OCI-LY1 (cell line): Measurements from ENCODE around the gene HTR1D.

ENCODE experiments used
- H2AFZ ChIP-seq: fragments of 200-600 bp; sonication (generic), shearing (Covaris generic); 2 replicates; pipeline ENCODE4 v1.6.0; 2014; ENCODE audit warnings: antibody characterized with exemption, mild to moderate bottlenecking, low read length
- H3F3A ChIP-seq: fragments of 200-600 bp; sonication (generic), shearing (Covaris generic); 2 replicates; pipeline ENCODE4 v1.6.0; 2014; ENCODE audit warnings: mild to moderate bottlenecking, antibody characterized with exemption, low read length, moderate library complexity; ENCODE audit not compliant: insufficient read depth
- H3K27ac ChIP-seq: fragments of 200-600 bp; sonication (generic); 2 replicates; pipeline ENCODE4 v1.5.1; 2014; ENCODE audit warnings: low read length, mixed run types, mild to moderate bottlenecking, low read depth; ENCODE audit not compliant: poor library complexity, severe bottlenecking
- H3K27me3 ChIP-seq: fragments of 200-600 bp; sonication (generic); 2 replicates; pipeline ENCODE4 v1.6.0; 2014; ENCODE audit warnings: antibody characterized with exemption, mild to moderate bottlenecking, low read length, moderate library complexity; ENCODE audit not compliant: insufficient read depth
- H3K36me3 ChIP-seq: fragments of 200-600 bp; sonication (generic); 2 replicates; pipeline ENCODE4 v1.6.1; 2014; ENCODE audit warnings: mild to moderate bottlenecking, antibody characterized with exemption, low read length, moderate library complexity, mixed read lengths; ENCODE audit not compliant: insufficient read depth
- H3K4me1 ChIP-seq: fragments of 200-600 bp; sonication (generic); 2 replicates; pipeline ENCODE4 v1.5.1; 2014; ENCODE audit warnings: mild to moderate bottlenecking, low read length, moderate library complexity; ENCODE audit not compliant: insufficient read depth, severe bottlenecking
- H3K4me2 ChIP-seq: fragments of 200-600 bp; sonication (generic), shearing (Covaris generic); 2 replicates; pipeline ENCODE4 v1.6.1; 2014; ENCODE audit warnings: low read length
- H3K4me3 ChIP-seq: fragments of 200-600 bp; sonication (generic); 2 replicates; pipeline ENCODE4 v1.5.1; 2014; ENCODE audit warnings: low read length, low read depth, mild to moderate bottlenecking, mixed read lengths; ENCODE audit not compliant: poor library complexity, severe bottlenecking
- H3K79me2 ChIP-seq: fragments of 200-600 bp; shearing (Covaris generic); 2 replicates; pipeline ENCODE4 v1.6.1; 2016; ENCODE audit warnings: mixed run types, low read length, mixed read lengths; ENCODE audit not compliant: insufficient read depth
- H3K9ac ChIP-seq: fragments of 200-600 bp; sonication (generic), shearing (Covaris generic); 2 replicates; pipeline ENCODE4 v1.6.1; 2014; ENCODE audit warnings: mild to moderate bottlenecking, low read length, mixed read lengths
- H3K9me2 ChIP-seq: fragments of 200-600 bp; sonication (generic), shearing (Covaris generic); 2 replicates; pipeline ENCODE4 v1.6.1; 2014; ENCODE audit warnings: low read depth, mild to moderate bottlenecking, low read length, mixed read lengths
- H3K9me3 ChIP-seq: fragments of 200-600 bp; shearing (Covaris generic); 2 replicates; pipeline ENCODE4 v1.6.1; 2014; ENCODE audit warnings: low read length, mixed read lengths
- H4K20me1 ChIP-seq: fragments of 200-600 bp; sonication (generic), shearing (Covaris generic); 2 replicates; pipeline ENCODE4 v1.6.0; 2016; ENCODE audit warnings: mild to moderate bottlenecking, low read length; ENCODE audit not compliant: insufficient read depth
- CTCF ChIP-seq: fragments of 200-600 bp; sonication (generic), shearing (Covaris generic); IDR thresholded peaks from 2 replicates; pipeline ENCODE4 v1.5.1; 2017; ENCODE audit warnings: mild to moderate bottlenecking, antibody characterized with exemption, low read length, moderate library complexity, mixed read lengths
- EZH2 ChIP-seq: fragments of 200-600 bp; sonication (generic), shearing (Covaris generic); IDR thresholded peaks from 2 replicates; pipeline ENCODE4 v1.8.0; 2017; ENCODE audit warnings: borderline replicate concordance, mixed run types, mild to moderate bottlenecking, antibody characterized with exemption, low read length, moderate library complexity, mixed read lengths

HTR1D gene

GRCh38 chr1:23163395-23163794, 53.9 kb downstream of the HTR1D start:
- Histone ChIP-seq H3K9ac (no peak overlapping the region), H3K36me3 (no peaks in the 10 kb centered on the region), H3K27ac (no peak overlapping the region), H3K4me2 (no peak overlapping the region), H3K9me2 (no peaks in the 10 kb centered on the region), H3K27me3 (no peaks in the 10 kb centered on the region), H4K20me1 (no peaks in the 10 kb centered on the region), H3K4me1 (peaks cover 4% of the 10 kb centered on the region), H3K9me3 (no peaks in the 10 kb centered on the region), H3K4me3 (no peak overlapping the region), H3K79me2 (no peaks in the 10 kb centered on the region), H3F3A (no peaks in the 10 kb centered on the region), H2AFZ (no peak overlapping the region)
- TF ChIP-seq CTCF (no peak), EZH2 (no peak)

- H3K4me2 ChIP-seq: no peak overlapping the region
- no peaks in the 10 kb centered on the region for H3K36me3 ChIP-seq
Measured at GRCh38 chr1:23159963-23160877, 57.1 kb downstream of the HTR1D start.

GRCh38 chr1:23156940-23157339, 60.4 kb downstream of the HTR1D start:
- Histone ChIP-seq H2AFZ (no peak overlapping the region), H3K27ac (no peak overlapping the region), H3K4me3 (no peak overlapping the region), H3K9ac (no peak overlapping the region), H3K36me3 (no peaks in the 10 kb centered on the region), H3K9me2 (no peaks in the 10 kb centered on the region), H4K20me1 (no peaks in the 10 kb centered on the region), H3K79me2 (no peaks in the 10 kb centered on the region), H3K9me3 (no peaks in the 10 kb centered on the region), H3F3A (no peaks in the 10 kb centered on the region), H3K4me1 (no peaks in the 10 kb centered on the region), H3K4me2 (no peak overlapping the region), H3K27me3 (peaks cover 6% of the 10 kb centered on the region; the same call in 1 of the 2 replicates)
- TF ChIP-seq CTCF (no peak), EZH2 (no peak)

More at GRCh38 chr1:23159963-23160877, 57.1 kb downstream of the HTR1D start:
- H3K27ac ChIP-seq: no peak overlapping the region
- no peaks in the 10 kb centered on the region; the same call in 1 of the 2 replicates for H3K27me3 ChIP-seq
- H3F3A ChIP-seq: no peaks in the 10 kb centered on the region
- no peak overlapping the region for H2AFZ ChIP-seq
- H3K4me3 ChIP-seq: no peak overlapping the region
- no peaks in the 10 kb centered on the region for H3K79me2 ChIP-seq
- H4K20me1 ChIP-seq: no peaks in the 10 kb centered on the region
- H3K4me1 ChIP-seq: no peaks in the 10 kb centered on the region
- TF ChIP-seq CTCF: no peak
- TF ChIP-seq EZH2: no peak
- no peaks in the 10 kb centered on the region for H3K9me2 ChIP-seq
- no peak overlapping the region for H3K9ac ChIP-seq
- H3K9me3 ChIP-seq: no peaks in the 10 kb centered on the region
